ENCODE data around the gene LRCH3. TPM values are rescaled to one million over a fixed set of nuclear protein-coding genes. Genes with fewer than 3 reads are reported as not detected.

The LRCH3 gene
- total RNA-seq, 6 donors from 2014 or later = 24.6 to 68.1 (median 34.2) TPM

DNA sequence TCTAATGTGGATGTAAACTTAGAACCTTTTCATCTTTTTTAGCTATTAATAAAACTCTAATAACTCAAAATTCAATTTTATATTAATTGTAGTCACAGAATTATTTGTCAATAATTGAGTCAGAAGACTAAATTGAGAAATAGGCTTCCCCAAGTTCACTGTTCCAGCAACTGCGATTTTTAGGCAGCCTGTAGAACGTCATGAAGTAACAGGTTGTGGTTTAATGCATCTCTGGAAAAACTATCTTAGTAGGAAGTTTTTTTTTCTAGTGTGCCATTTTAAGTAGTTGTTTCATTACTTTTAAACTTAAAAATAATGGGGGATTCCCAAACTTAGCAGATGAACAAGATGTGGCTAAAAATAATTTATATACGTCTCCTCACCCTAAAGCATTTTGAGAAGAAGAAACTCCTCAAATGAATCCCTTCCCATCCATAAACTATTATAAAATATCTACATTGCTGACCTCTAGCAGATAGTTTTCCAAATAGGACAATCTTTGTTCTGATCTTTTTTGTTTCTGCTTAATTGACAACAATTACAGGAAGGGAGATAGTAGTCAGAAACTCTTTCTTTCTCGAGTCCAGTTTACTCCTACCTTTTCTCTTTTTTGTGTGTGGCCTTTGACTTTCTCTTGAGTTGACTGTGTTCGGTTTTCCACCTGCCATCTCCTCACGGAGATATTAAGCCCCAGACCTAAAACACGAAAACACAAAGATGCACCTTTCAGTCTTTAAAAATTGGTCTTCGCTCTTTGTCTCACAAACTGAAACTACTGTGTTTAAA lies 43.1 kb downstream of the LRCH3 start:
- DNase-seq = no peak
- H3K27me3 ChIP-seq = no peaks in the 10 kb centered on the region
- no peak overlapping the region for H3K4me3 ChIP-seq
- no peak for ATAC-seq (ENCODE audit: low FRiP score in 2 of 2)
- no peaks in the 10 kb centered on the region for H3K4me1 ChIP-seq
- TF ChIP-seq POLR2A (IDR thresholded peaks at IDR 0.05) (no peak), EP300 (IDR thresholded peaks at IDR 0.05) (no peak), POLR2AphosphoS5 (IDR thresholded peaks at IDR 0.05) (no peak)
- TF ChIP-seq, protein P1, sequence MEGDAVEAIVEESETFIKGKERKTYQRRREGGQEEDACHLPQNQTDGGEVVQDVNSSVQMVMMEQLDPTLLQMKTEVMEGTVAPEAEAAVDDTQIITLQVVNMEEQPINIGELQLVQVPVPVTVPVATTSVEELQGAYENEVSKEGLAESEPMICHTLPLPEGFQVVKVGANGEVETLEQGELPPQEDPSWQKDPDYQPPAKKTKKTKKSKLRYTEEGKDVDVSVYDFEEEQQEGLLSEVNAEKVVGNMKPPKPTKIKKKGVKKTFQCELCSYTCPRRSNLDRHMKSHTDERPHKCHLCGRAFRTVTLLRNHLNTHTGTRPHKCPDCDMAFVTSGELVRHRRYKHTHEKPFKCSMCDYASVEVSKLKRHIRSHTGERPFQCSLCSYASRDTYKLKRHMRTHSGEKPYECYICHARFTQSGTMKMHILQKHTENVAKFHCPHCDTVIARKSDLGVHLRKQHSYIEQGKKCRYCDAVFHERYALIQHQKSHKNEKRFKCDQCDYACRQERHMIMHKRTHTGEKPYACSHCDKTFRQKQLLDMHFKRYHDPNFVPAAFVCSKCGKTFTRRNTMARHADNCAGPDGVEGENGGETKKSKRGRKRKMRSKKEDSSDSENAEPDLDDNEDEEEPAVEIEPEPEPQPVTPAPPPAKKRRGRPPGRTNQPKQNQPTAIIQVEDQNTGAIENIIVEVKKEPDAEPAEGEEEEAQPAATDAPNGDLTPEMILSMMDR (IDR thresholded peaks at IDR 0.05) = no peak
- WGBS, 2 donors = 85 to 90% methylated on average over 8 of the region's 8 CpGs
- no peaks in the 10 kb centered on the region for H3K9me3 ChIP-seq
- H3K27ac ChIP-seq = no peak overlapping the region
- H3K36me3 ChIP-seq = peaks cover 11 to 85% (median 23%) of the 10 kb centered on the region in 4 donors

GRCh38 chr3:197835509-197835908 lies 44.5 kb downstream of the LRCH3 start:
- Histone ChIP-seq H3K9me3 (no peaks in the 10 kb centered on the region), H3K36me3 (peaks cover 10 to 85% (median 31%) of the 10 kb centered on the region in 4 donors), H3K4me3 (no peak overlapping the region), H3K4me1 (no peaks in the 10 kb centered on the region), H3K27ac (no peak overlapping the region), H3K27me3 (no peaks in the 10 kb centered on the region)
- TF ChIP-seq POLR2AphosphoS5 (IDR thresholded peaks at IDR 0.05) (no peak), POLR2A (IDR thresholded peaks at IDR 0.05) (no peak), EP300 (IDR thresholded peaks at IDR 0.05) (no peak)
- TF ChIP-seq, protein P1 (IDR thresholded peaks at IDR 0.05) = no peak
- 93 to 96% methylated on average over 5 of the region's 5 CpGs for WGBS, 2 donors
- ATAC-seq (ENCODE audit: low FRiP score in 2 of 2) (no peak), DNase-seq (no peak)

DNA sequence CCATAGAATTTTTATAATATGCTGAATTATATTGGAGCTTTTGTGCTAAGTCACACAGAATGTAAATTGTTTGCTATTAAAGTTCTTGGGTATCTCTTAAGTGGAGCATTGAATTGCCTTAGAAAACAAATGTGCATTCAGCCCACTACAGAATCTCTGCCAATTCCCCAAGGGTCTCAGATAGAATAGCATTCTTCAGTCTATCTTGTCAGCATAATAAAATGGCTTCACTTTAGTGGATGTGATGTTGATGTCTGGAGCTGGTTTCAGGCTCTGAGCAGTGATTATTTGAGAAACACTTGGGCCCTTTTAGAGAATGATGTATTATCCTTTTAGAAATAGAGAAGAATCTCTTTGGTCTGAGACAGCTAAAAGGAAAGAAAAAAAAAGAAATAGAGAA lies 45.2 kb downstream of the LRCH3 start:
- ATAC-seq (ENCODE audit: low FRiP score in 2 of 2) = no peak
- DNase-seq = no peak
- H3K4me1 ChIP-seq = no peaks in the 10 kb centered on the region
- no peak overlapping the region for H3K27ac ChIP-seq
- H3K4me3 ChIP-seq = no peak overlapping the region
- no peak for TF ChIP-seq EP300 (IDR thresholded peaks at IDR 0.05)
- no peak for TF ChIP-seq POLR2A (IDR thresholded peaks at IDR 0.05)
- TF ChIP-seq, protein P1 (IDR thresholded peaks at IDR 0.05) = no peak
- TF ChIP-seq POLR2AphosphoS5 (IDR thresholded peaks at IDR 0.05) = no peak
- H3K27me3 ChIP-seq = no peaks in the 10 kb centered on the region
- no peaks in the 10 kb centered on the region for H3K9me3 ChIP-seq
- H3K36me3 ChIP-seq = peaks cover 10 to 85% (median 36%) of the 10 kb centered on the region in 4 donors

DNA sequence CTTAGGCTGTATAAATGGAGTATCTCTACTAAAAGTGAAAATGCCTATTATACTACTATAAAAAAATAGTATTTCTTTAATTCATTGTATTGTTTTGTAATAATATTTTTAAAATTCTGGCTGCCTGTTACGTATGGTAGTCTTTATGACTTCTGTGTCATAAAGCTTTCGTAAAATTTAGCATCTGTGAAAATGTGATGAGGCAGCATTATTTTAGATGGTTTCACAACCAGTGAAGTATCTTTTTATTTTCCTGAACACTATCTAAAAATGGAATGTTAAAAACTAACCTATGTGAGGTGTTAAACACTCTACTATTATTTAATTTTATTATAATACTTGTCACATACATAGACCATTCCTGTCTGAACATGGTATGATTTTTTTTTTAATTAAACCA lies 46.2 kb downstream of the LRCH3 start:
- 89 to 96% methylated on average over 2 of the region's 2 CpGs for WGBS, 2 donors
- peaks cover 6 to 85% (median 41%) of the 10 kb centered on the region in 4 donors for H3K36me3 ChIP-seq
- ATAC-seq (ENCODE audit: low FRiP score in 2 of 2) (no peak), DNase-seq (no peak)
- H3K9me3 ChIP-seq = no peaks in the 10 kb centered on the region
- no peak overlapping the region for H3K27ac ChIP-seq
- no peaks in the 10 kb centered on the region for H3K27me3 ChIP-seq
- no peak overlapping the region for H3K4me3 ChIP-seq
- no peaks in the 10 kb centered on the region for H3K4me1 ChIP-seq
- TF ChIP-seq POLR2A (IDR thresholded peaks at IDR 0.05) (no peak), EP300 (IDR thresholded peaks at IDR 0.05) (no peak), POLR2AphosphoS5 (IDR thresholded peaks at IDR 0.05) (no peak)
- TF ChIP-seq, protein P1 (IDR thresholded peaks at IDR 0.05) = no peak

GRCh38 chr3:197841789-197842188 lies 50.7 kb downstream of the LRCH3 start:
- Histone ChIP-seq H3K36me3 (peaks cover 3 to 81% (median 48%) of the 10 kb centered on the region in 4 donors), H3K4me3 (no peak overlapping the region), H3K4me1 (no peaks in the 10 kb centered on the region), H3K27ac (no peak overlapping the region), H3K9me3 (no peaks in the 10 kb centered on the region), H3K27me3 (no peaks in the 10 kb centered on the region)
- TF ChIP-seq POLR2AphosphoS5 (IDR thresholded peaks at IDR 0.05) = no peak
- TF ChIP-seq EP300 (IDR thresholded peaks at IDR 0.05) = no peak
- TF ChIP-seq, protein P1 (IDR thresholded peaks at IDR 0.05) = no peak
- TF ChIP-seq POLR2A (IDR thresholded peaks at IDR 0.05) = no peak
- DNase-seq = no peak
- ATAC-seq (ENCODE audit: low FRiP score in 2 of 2) = no peak
- WGBS, 2 donors = 92 to 93% methylated on average over 5 of the region's 5 CpGs

All from upper lobe of left lung (tissue), 6 donors.